GM20000 (cell line): ENCODE data around the gene TBL1X.

ENCODE experiments used
- DNase-seq: peaks from one replicate; pipeline ENCODE4 v3.0.0; 2012; ENCODE audit warnings: low spot score
- CTCF ChIP-seq: IDR thresholded peaks from 2 replicates; pipeline ENCODE4 v1.5.1; 2012; ENCODE audit warnings: mild to moderate bottlenecking, control low read depth; ENCODE audit errors: extremely low read depth, missing control alignments

The TBL1X gene

GRCh38 chrX:9462456-9462855 is 2.4 kb upstream of the TBL1X start:
- no peak for TF ChIP-seq CTCF
- no peak for DNase-seq

GRCh38 chrX:9465380-9466123 is 694 bp downstream of the TBL1X start:
- TF ChIP-seq CTCF, result no peak
- peak; percentile 36 for DNase-seq

GRCh38 chrX:9466124-9466495 is 1.3 kb downstream of the TBL1X start:
- no peak for TF ChIP-seq CTCF
- DNase-seq, result peak; percentile 15

GRCh38 chrX:9466736-9467135 is 1.9 kb downstream of the TBL1X start:
- no peak for TF ChIP-seq CTCF
- no peak for DNase-seq

- DNase-seq, result no peak
- no peak for TF ChIP-seq CTCF
Observed at GRCh38 chrX:9467146-9467545, 2.3 kb downstream of the TBL1X start.

GRCh38 chrX:9467751-9468150 is 2.9 kb downstream of the TBL1X start:
- DNase-seq, result no peak
- TF ChIP-seq CTCF, result no peak

- DNase-seq, result no peak
- no peak for TF ChIP-seq CTCF
Observed at GRCh38 chrX:9471571-9471985, 6.7 kb downstream of the TBL1X start.
